Effector CD8-positive, alpha-beta T cell (primary cell): ENCODE results near the gene ZNF331.

Experiments
- DNase-seq: peaks from one replicate; lab custom pipeline; 2025; lab: John Stamatoyannopoulos, UW

The ZNF331 gene

GRCh38 chr19:53626976-53627375 is 89.0 kb downstream of the ZNF331 start:
- no peak for DNase-seq
